GM12878 (cell line): ENCODE data around the gene FAM53B. TPM values are rescaled to one million over a fixed set of nuclear protein-coding genes. Genes with fewer than 3 reads are reported as not detected.

Experiments used
- BMI1 ChIP-seq: fragments of 450-650 bp; IDR thresholded peaks from 2 replicates; pipeline ENCODE4 v1.6.1; 2016; ENCODE audit warnings: mild to moderate bottlenecking, moderate library complexity, borderline replicate concordance
- E2F8 ChIP-seq: fragments of 450-650 bp; IDR thresholded peaks from 2 replicates; pipeline ENCODE4 v1.6.1; 2018; ENCODE audit warnings: mild to moderate bottlenecking, low read depth, moderate library complexity; ENCODE audit not compliant: partially characterized antibody
- ETV6 ChIP-seq, 2 experiments: fragments of 450-650 bp in 1 of 2; IDR thresholded peaks in 1 of 2; conservative IDR thresholded peaks in 1 of 2; 2 replicates each; pipeline ENCODE4 v1.6.1; 2014; ENCODE audit warnings: antibody characterized with exemption in 1 of 2, borderline replicate concordance in 1 of 2, low read depth in 1 of 2, mild to moderate bottlenecking in 1 of 2, moderate library complexity in 1 of 2
- RBBP5 ChIP-seq: fragments of 200-600 bp; sonication (generic); conservative IDR thresholded peaks from 2 replicates; pipeline ENCODE4 v1.6.1; 2016
- SIN3A ChIP-seq: IDR thresholded peaks from 2 replicates; pipeline ENCODE4 v1.6.1; 2012; ENCODE audit warnings: low read depth, low read length, improper control_type of control experiment
- ZBED1 ChIP-seq: IDR thresholded peaks from 2 replicates; pipeline ENCODE4 v1.6.1; 2016; ENCODE audit warnings: borderline replicate concordance
- ZNF207 ChIP-seq: fragments of 450-650 bp; IDR thresholded peaks from 2 replicates; pipeline ENCODE4 v1.6.1; 2014; ENCODE audit warnings: antibody characterized with exemption, mild to moderate bottlenecking, borderline replicate concordance
- polyA plus RNA-seq, 11 experiments: library from polyadenylated mRNA; depleted of rRNA in 4 of 11; unstranded in 6 of 11; stranded (reverse) in 5 of 11; fragments of >200 nt; fragmentation: Nextera tagmentation in 4 of 11; fragmentation: Illumina TruSeq in 1 of 11; extraction: Ambion mirVana in 4 of 11; extraction: Trizol in 1 of 11; gene quantifications; 1 replicate in 1 of 11; 2 replicates in 10 of 11; pipeline versions ENCODE4 v1.2.1 to v1.2.3, GENCODE V29; 2011 to 2016; ENCODE audit warnings: inconsistent platforms in 2 of 11, missing spikeins in 2 of 11, low read depth in 1 of 11
- total RNA-seq, 4 experiments: library from RNA; depleted of rRNA in 3 of 4; stranded (reverse); fragments of >200 nt in 3 of 4; fragmentation: Illumina TruSeq in 1 of 4; extraction: Trizol in 1 of 4; gene quantifications; 2 replicates each; pipeline versions ENCODE4 v1.2.1 to v1.2.3, GENCODE V29; 2013 to 2021
- TF ChIP-seq, protein P1 (sequence below): fragments of 450-650 bp; IDR thresholded peaks from 2 replicates; pipeline ENCODE4 v1.6.1; 2016; ENCODE audit warnings: mild to moderate bottlenecking
- TF ChIP-seq, protein P2 (sequence below): IDR thresholded peaks from 2 replicates; pipeline ENCODE4 v1.6.1; 2012; ENCODE audit warnings: low read depth, low read length, improper control_type of control experiment

Gene FAM53B
- total and polyA plus RNA-seq, 10 of the 15 experiments (the other 5 are each of a cell fraction or from before 2014, with no cell fraction given): 0.05 to 26.3 (median 8.1) TPM

DNA sequence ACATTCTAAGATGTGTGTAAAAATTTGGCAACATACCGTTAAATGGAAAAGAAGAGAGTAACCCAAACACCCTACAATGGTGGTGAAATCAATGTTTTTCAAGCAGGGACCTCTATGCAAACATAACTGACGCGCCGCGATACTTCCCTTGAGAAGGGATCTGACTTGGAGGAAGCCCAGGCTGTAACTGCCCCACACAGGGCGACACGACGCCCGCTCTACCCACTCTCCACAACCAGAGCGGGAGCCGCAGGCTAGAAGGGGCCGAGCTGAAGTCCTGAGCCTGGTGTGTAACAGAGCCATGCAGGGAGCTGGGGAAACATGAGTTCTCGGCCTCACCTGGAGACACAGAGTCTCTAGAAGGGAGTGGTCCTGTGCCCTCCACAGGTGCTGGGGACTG, 120.2 kb downstream of the FAM53B start (continued):
- TF ChIP-seq, protein P1, sequence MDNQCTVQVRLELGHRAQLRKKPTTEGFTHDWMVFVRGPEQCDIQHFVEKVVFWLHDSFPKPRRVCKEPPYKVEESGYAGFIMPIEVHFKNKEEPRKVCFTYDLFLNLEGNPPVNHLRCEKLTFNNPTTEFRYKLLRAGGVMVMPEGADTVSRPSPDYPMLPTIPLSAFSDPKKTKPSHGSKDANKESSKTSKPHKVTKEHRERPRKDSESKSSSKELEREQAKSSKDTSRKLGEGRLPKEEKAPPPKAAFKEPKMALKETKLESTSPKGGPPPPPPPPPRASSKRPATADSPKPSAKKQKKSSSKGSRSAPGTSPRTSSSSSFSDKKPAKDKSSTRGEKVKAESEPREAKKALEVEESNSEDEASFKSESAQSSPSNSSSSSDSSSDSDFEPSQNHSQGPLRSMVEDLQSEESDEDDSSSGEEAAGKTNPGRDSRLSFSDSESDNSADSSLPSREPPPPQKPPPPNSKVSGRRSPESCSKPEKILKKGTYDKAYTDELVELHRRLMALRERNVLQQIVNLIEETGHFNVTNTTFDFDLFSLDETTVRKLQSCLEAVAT: no peak
- no peak for TF ChIP-seq SIN3A
- TF ChIP-seq E2F8: no peak
- TF ChIP-seq ZBED1: no peak
- TF ChIP-seq BMI1: no peak
- TF ChIP-seq ZNF207: no peak
- no peak for TF ChIP-seq ETV6 (conservative IDR thresholded peaks at IDR 0.05 in 1 of 2, IDR thresholded peaks at IDR 0.05 in 1 of 2; ENCODE audit: borderline replicate concordance in 1 of 2, low read depth in 1 of 2)
- no peak for TF ChIP-seq RBBP5
- TF ChIP-seq, protein P2, sequence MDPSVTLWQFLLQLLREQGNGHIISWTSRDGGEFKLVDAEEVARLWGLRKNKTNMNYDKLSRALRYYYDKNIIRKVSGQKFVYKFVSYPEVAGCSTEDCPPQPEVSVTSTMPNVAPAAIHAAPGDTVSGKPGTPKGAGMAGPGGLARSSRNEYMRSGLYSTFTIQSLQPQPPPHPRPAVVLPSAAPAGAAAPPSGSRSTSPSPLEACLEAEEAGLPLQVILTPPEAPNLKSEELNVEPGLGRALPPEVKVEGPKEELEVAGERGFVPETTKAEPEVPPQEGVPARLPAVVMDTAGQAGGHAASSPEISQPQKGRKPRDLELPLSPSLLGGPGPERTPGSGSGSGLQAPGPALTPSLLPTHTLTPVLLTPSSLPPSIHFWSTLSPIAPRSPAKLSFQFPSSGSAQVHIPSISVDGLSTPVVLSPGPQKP: no peak
- TF ChIP-seq, all 136 proteins: peak for 0
